ENCODE results near the gene ACSS1.

ACSS1 gene

DNA sequence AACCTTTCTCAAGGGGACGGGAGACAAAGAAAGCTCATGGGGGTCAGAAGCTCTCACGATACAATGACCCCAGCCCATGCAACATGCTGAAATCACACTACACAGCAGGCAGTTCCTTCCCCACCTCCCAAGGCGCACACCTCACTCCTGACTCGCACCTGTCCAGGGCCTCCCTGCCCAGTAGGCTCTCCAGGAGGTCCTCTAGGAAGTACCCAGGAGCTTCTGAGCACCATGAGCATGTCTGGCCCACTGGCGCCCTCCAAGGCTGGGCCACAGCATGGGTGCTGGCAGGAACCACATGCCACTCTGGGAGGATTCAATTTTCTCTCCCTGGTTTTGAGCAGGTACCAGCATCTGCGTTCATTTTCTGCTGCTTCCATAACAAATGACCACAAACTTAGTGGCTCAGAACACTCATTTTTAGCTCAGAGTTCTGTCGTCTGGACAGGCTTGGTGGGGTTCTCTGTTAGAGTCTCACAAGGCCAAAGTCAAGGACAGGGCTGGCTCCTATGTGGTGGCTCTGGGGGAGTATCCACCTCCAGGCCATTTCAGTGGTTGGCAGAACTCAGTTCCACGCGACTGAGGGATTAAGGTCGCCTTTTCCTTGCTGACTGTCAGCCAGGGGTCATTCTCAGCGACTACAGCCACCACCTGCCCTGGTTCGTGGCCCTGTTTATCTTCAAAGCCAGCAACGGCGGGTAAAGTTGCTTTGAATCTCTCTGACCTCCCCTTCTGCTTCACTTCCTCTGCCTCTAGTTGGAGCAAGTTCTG lies 32.7 kb downstream of the ACSS1 start:
- no peak for TF ChIP-seq SPI1 (IDR thresholded peaks at IDR 0.05; ENCODE audit: borderline replicate concordance, low read depth)
- TF ChIP-seq, protein P1, sequence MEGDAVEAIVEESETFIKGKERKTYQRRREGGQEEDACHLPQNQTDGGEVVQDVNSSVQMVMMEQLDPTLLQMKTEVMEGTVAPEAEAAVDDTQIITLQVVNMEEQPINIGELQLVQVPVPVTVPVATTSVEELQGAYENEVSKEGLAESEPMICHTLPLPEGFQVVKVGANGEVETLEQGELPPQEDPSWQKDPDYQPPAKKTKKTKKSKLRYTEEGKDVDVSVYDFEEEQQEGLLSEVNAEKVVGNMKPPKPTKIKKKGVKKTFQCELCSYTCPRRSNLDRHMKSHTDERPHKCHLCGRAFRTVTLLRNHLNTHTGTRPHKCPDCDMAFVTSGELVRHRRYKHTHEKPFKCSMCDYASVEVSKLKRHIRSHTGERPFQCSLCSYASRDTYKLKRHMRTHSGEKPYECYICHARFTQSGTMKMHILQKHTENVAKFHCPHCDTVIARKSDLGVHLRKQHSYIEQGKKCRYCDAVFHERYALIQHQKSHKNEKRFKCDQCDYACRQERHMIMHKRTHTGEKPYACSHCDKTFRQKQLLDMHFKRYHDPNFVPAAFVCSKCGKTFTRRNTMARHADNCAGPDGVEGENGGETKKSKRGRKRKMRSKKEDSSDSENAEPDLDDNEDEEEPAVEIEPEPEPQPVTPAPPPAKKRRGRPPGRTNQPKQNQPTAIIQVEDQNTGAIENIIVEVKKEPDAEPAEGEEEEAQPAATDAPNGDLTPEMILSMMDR (IDR thresholded peaks at IDR 0.05; ENCODE audit: insufficient read depth, low read length), result no peak
- no peak for TF ChIP-seq GABPA (IDR thresholded peaks at IDR 0.05; ENCODE audit: low read depth)
- no peak for TF ChIP-seq POLR2AphosphoS5 (IDR thresholded peaks at IDR 0.05; ENCODE audit: low read depth)
- TF ChIP-seq, protein P2, sequence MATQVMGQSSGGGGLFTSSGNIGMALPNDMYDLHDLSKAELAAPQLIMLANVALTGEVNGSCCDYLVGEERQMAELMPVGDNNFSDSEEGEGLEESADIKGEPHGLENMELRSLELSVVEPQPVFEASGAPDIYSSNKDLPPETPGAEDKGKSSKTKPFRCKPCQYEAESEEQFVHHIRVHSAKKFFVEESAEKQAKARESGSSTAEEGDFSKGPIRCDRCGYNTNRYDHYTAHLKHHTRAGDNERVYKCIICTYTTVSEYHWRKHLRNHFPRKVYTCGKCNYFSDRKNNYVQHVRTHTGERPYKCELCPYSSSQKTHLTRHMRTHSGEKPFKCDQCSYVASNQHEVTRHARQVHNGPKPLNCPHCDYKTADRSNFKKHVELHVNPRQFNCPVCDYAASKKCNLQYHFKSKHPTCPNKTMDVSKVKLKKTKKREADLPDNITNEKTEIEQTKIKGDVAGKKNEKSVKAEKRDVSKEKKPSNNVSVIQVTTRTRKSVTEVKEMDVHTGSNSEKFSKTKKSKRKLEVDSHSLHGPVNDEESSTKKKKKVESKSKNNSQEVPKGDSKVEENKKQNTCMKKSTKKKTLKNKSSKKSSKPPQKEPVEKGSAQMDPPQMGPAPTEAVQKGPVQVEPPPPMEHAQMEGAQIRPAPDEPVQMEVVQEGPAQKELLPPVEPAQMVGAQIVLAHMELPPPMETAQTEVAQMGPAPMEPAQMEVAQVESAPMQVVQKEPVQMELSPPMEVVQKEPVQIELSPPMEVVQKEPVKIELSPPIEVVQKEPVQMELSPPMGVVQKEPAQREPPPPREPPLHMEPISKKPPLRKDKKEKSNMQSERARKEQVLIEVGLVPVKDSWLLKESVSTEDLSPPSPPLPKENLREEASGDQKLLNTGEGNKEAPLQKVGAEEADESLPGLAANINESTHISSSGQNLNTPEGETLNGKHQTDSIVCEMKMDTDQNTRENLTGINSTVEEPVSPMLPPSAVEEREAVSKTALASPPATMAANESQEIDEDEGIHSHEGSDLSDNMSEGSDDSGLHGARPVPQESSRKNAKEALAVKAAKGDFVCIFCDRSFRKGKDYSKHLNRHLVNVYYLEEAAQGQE (IDR thresholded peaks at IDR 0.05; ENCODE audit: insufficient replicate concordance, low read depth), result no peak
- no peak overlapping the region for H3K27ac ChIP-seq (replicated peaks)
- no peak for DNase-seq (ENCODE audit: low read depth in 1 of 2, low spot score in 1 of 2)
- H3K27me3 ChIP-seq (ENCODE audit: insufficient read depth, poor library complexity, severe bottlenecking), result no peaks in the 10 kb centered on the region
- H3K4me3 ChIP-seq (replicated peaks; ENCODE audit: insufficient read depth, low read length), result no peak overlapping the region

DNA sequence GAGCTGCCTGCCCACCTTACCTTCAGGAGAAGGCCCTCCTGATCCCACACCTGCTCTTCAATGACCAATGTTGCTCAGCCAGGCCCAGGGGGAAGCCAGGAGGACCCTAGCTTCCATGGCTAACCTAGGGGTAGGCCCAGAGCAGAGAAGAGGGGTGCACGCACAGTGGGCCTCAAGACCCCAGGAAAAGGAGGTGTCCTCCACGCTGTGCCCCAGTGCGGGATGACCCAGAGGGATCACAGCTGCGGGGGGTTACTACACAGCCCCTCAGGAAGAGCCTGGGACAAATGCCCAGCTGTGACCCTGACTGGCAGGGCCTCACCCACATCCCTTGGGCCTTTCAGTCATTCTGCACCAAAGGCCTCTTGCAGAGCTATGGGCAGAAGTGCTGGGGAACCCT lies 33.8 kb downstream of the ACSS1 start:
- TF ChIP-seq, protein P1 (IDR thresholded peaks at IDR 0.05; ENCODE audit: insufficient read depth, low read length), result no peak
- TF ChIP-seq POLR2AphosphoS5 (IDR thresholded peaks at IDR 0.05; ENCODE audit: low read depth) (no peak), SPI1 (IDR thresholded peaks at IDR 0.05; ENCODE audit: borderline replicate concordance, low read depth) (no peak), GABPA (IDR thresholded peaks at IDR 0.05; ENCODE audit: low read depth) (no peak)
- TF ChIP-seq, protein P2 (IDR thresholded peaks at IDR 0.05; ENCODE audit: insufficient replicate concordance, low read depth), result no peak
- H3K27me3 ChIP-seq (ENCODE audit: insufficient read depth, poor library complexity, severe bottlenecking), result no peaks in the 10 kb centered on the region

DNA sequence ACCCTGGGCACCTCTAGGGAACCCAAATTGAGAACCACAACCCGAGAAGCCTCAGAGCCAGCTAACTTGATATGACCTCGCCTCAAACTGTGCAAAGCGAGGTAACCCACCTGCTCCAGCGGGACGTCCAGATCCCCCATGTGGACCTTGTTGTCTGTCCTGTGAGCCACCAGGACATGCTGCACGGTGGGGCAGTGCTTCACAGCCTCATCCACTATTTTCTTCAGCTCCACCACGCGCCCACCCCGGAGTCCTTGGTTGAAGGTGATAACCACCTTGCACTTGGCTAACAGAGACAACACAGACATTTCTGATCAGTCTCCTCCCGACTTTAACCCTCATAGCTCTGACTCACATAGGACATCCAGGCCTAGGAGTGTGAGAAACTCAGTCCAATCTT lies 34.6 kb downstream of the ACSS1 start:
- no peak for DNase-seq (ENCODE audit: low read depth in 1 of 2, low spot score in 1 of 2)
- no peak overlapping the region for H3K27ac ChIP-seq (replicated peaks)
- TF ChIP-seq, protein P2 (IDR thresholded peaks at IDR 0.05; ENCODE audit: insufficient replicate concordance, low read depth), result no peak
- TF ChIP-seq SPI1 (IDR thresholded peaks at IDR 0.05; ENCODE audit: borderline replicate concordance, low read depth), result no peak
- TF ChIP-seq, protein P1 (IDR thresholded peaks at IDR 0.05; ENCODE audit: insufficient read depth, low read length), result no peak
- no peaks in the 10 kb centered on the region for H3K27me3 ChIP-seq (ENCODE audit: insufficient read depth, poor library complexity, severe bottlenecking)
- no peak overlapping the region for H3K4me3 ChIP-seq (replicated peaks; ENCODE audit: insufficient read depth, low read length)

More for the DNA sequence above, 33.8 kb downstream of the ACSS1 start:
- H3K27ac ChIP-seq (replicated peaks), result no peak overlapping the region
- no peak for DNase-seq (ENCODE audit: low read depth in 1 of 2, low spot score in 1 of 2)
- H3K4me3 ChIP-seq (replicated peaks; ENCODE audit: insufficient read depth, low read length), result no peak overlapping the region
